H1 (cell line): ENCODE results near the gene DOCK10. TPM values are rescaled to one million over a fixed set of nuclear protein-coding genes. Genes with fewer than 3 reads are reported as not detected.

Source experiments
- CTCF ChIA-PET: fragments of 300-600 bp; sonication (Branson Sonifier 250); formaldehyde crosslinking; loops from one replicate; lab custom pipeline; 2021; ENCODE audit not compliant: partially characterized antibody; lab: Charles Lee
- POLR2A ChIA-PET: fragments of 300-600 bp; sonication (Branson Sonifier 250); formaldehyde crosslinking; loops from one replicate; lab custom pipeline; 2021; ENCODE audit warnings: inconsistent platforms; ENCODE audit not compliant: partially characterized antibody; lab: Charles Lee
- DNase-seq, 2 experiments: peaks; one replicate each; pipeline versions ENCODE4 v3.0.0 to v3.0.0-alpha.2; 2010 to 2022; ENCODE audit warnings: low spot score in 2 of 2, low read depth in 1 of 2, mixed read lengths in 1 of 2
- FAIRE-seq: peaks from 2 replicates; lab custom pipeline; 2011; peaks lifted over from hg19 to GRCh38; lab: Jason Lieb, UNC
- H2AFZ ChIP-seq: 2 replicates; pipeline ENCODE4 v1.8.1; 2012; ENCODE audit warnings: low read length, inconsistent platforms
- H2AK5ac ChIP-seq: 2 replicates; pipeline ENCODE4 v1.6.1; 2013; ENCODE audit warnings: low read depth, low read length
- H2BK120ac ChIP-seq: replicated peaks from 2 replicates; pipeline ENCODE3; 2013; ENCODE audit warnings: low read depth, low read length, inconsistent platforms
- H2BK12ac ChIP-seq: 2 replicates; pipeline ENCODE4 v1.6.1; 2013; ENCODE audit warnings: low read depth, low read length
- H2BK15ac ChIP-seq: 2 replicates; pipeline ENCODE4 v1.6.1; 2013; ENCODE audit warnings: low read length
- H2BK20ac ChIP-seq: 2 replicates; pipeline ENCODE4 v1.6.1; 2013; ENCODE audit warnings: low read length
- H2BK5ac ChIP-seq: 2 replicates; pipeline ENCODE4 v1.6.1; 2013; ENCODE audit warnings: low read depth, low read length
- H3K14ac ChIP-seq: 2 replicates; pipeline ENCODE4 v1.6.1; 2013; ENCODE audit warnings: inconsistent platforms; ENCODE audit not compliant: insufficient read length
- H3K18ac ChIP-seq: 2 replicates; pipeline ENCODE4 v1.6.1; 2013; ENCODE audit warnings: low read length; ENCODE audit errors: extremely low read depth
- H3K23ac ChIP-seq: 2 replicates; pipeline ENCODE4 v1.6.1; 2013; ENCODE audit warnings: inconsistent platforms; ENCODE audit not compliant: insufficient read length
- H3K23me2 ChIP-seq: 2 replicates; pipeline ENCODE4 v1.6.1; 2013; ENCODE audit warnings: low read depth, low read length
- H3K27ac ChIP-seq: 2 replicates; pipeline ENCODE4 v1.6.1; 2011; ENCODE audit warnings: low read depth, low read length, inconsistent platforms
- H3K27me3 ChIP-seq, 4 experiments: replicated peaks in 1 of 4; 1 replicate in 1 of 4; 2 replicates in 3 of 4; pipeline versions ENCODE4 v1.6.1 to v1.8.1; 2011 to 2013; ENCODE audit warnings: low read length in 3 of 4, mild to moderate bottlenecking in 3 of 4, inconsistent platforms in 2 of 4, mixed read lengths in 2 of 4, moderate library complexity in 1 of 4; ENCODE audit not compliant: control insufficient read depth in 3 of 4, insufficient read depth in 3 of 4; ENCODE audit errors: extremely low read depth in 1 of 4
- H3K36me3 ChIP-seq, 4 experiments: 2 replicates each; pipeline versions ENCODE4 v1.6.1 to v1.8.1; 2011 to 2013; ENCODE audit warnings: mild to moderate bottlenecking in 4 of 4, low read length in 3 of 4, moderate library complexity in 2 of 4, control low read depth in 1 of 4, inconsistent platforms in 1 of 4; ENCODE audit not compliant: insufficient read depth in 4 of 4, control insufficient read depth in 2 of 4
- H3K4ac ChIP-seq: replicated peaks from 2 replicates; pipeline ENCODE3; 2013; ENCODE audit warnings: low read length, low read depth, mixed read lengths, inconsistent platforms; ENCODE audit not compliant: insufficient read length
- H3K4me1 ChIP-seq, 4 experiments: replicated peaks in 1 of 4; 1 replicate in 1 of 4; 2 replicates in 3 of 4; pipeline versions ENCODE4 v1.6.1 to v1.8.1; 2011 to 2013; ENCODE audit warnings: low read length in 3 of 4, inconsistent platforms in 2 of 4, mixed read lengths in 1 of 4; ENCODE audit not compliant: insufficient read depth in 4 of 4, control insufficient read depth in 3 of 4
- H3K4me2 ChIP-seq, 2 experiments: 2 replicates each; pipeline versions ENCODE4 v1.6.1 to v1.8.1; 2011 to 2013; ENCODE audit warnings: low read depth in 2 of 2, low read length in 2 of 2, control low read depth in 1 of 2, inconsistent platforms in 1 of 2, mild to moderate bottlenecking in 1 of 2; ENCODE audit not compliant: insufficient read depth in 1 of 2
- H3K4me3 ChIP-seq, 4 experiments: fragments of 200-600, 300-600 bp in 1 of 4; sonication (generic), shearing (Covaris generic), sonication (Bioruptor Twin) in 1 of 4; 2 replicates each; pipeline versions ENCODE4 v1.5.1 to v1.8.1; 2011 to 2016; ENCODE audit warnings: low read length in 4 of 4, low read depth in 3 of 4, control low read depth in 2 of 4, inconsistent platforms in 2 of 4, mild to moderate bottlenecking in 2 of 4, mixed read lengths in 1 of 4, moderate library complexity in 1 of 4; ENCODE audit not compliant: insufficient read depth in 2 of 4; ENCODE audit errors: extremely low read depth in 1 of 4
- H3K56ac ChIP-seq: replicated peaks from 2 replicates; pipeline ENCODE3; 2013; ENCODE audit warnings: low read depth, mild to moderate bottlenecking, mixed read lengths, low read length, inconsistent platforms; ENCODE audit not compliant: insufficient read length
- H3K79me1 ChIP-seq: 2 replicates; pipeline ENCODE4 v1.6.1; 2013; ENCODE audit warnings: low read depth, low read length, control low read depth
- H3K79me2 ChIP-seq, 2 experiments: 2 replicates each; pipeline versions ENCODE4 v1.6.1 to v1.8.1; 2012 to 2013; ENCODE audit warnings: low read length in 2 of 2, mild to moderate bottlenecking in 2 of 2, inconsistent platforms in 1 of 2; ENCODE audit not compliant: insufficient read depth in 2 of 2, control insufficient read depth in 1 of 2
- H3K9ac ChIP-seq, 4 experiments: replicated peaks in 1 of 4; 1 replicate in 1 of 4; 2 replicates in 3 of 4; pipeline versions ENCODE4 v1.6.1 to v1.8.1; 2011 to 2013; ENCODE audit warnings: low read depth in 3 of 4, low read length in 3 of 4, control low read depth in 2 of 4, mild to moderate bottlenecking in 2 of 4, moderate library complexity in 2 of 4, inconsistent platforms in 1 of 4; ENCODE audit errors: extremely low read depth in 1 of 4
- H3K9me3 ChIP-seq, 2 experiments: 2 replicates each; pipeline versions ENCODE4 v1.6.1 to v1.8.1; 2012 to 2013; ENCODE audit warnings: mild to moderate bottlenecking in 2 of 2, moderate library complexity in 2 of 2, control low read depth in 1 of 2, inconsistent platforms in 1 of 2, low read depth in 1 of 2, low read length in 1 of 2, mixed read lengths in 1 of 2; ENCODE audit not compliant: insufficient read depth in 2 of 2
- H4K20me1 ChIP-seq, 2 experiments: replicated peaks in 1 of 2; 2 replicates each; pipeline versions ENCODE3 to v1.8.1; 2011 to 2013; ENCODE audit warnings: inconsistent platforms in 2 of 2, low read length in 2 of 2, mild to moderate bottlenecking in 1 of 2; ENCODE audit not compliant: insufficient read depth in 2 of 2, control insufficient read depth in 1 of 2
- H4K5ac ChIP-seq: 2 replicates; pipeline ENCODE4 v1.6.1; 2013; ENCODE audit warnings: low read length, low read depth, mixed read lengths, inconsistent platforms; ENCODE audit not compliant: insufficient read length
- H4K8ac ChIP-seq: 2 replicates; pipeline ENCODE4 v1.8.0; 2013; ENCODE audit warnings: mild to moderate bottlenecking, moderate library complexity, low read length, inconsistent platforms; ENCODE audit not compliant: insufficient read depth; ENCODE audit errors: extremely low read depth
- H4K91ac ChIP-seq: replicated peaks from 2 replicates; pipeline ENCODE3; 2013; ENCODE audit warnings: low read length, mixed read lengths, inconsistent platforms; ENCODE audit not compliant: insufficient read length
- ASH2L ChIP-seq: fragments of 200-600, 300-600 bp; sonication (generic); IDR thresholded peaks from one replicate; pipeline ENCODE4 v1.7.1; 2017; ENCODE audit warnings: low read length
- BACH1 ChIP-seq: IDR thresholded peaks from 2 replicates; pipeline ENCODE4 v1.6.1; 2012; ENCODE audit warnings: low read length, improper control_type of control experiment
- CBX8 ChIP-seq: fragments of 300-800, 300-1000 bp; sonication (generic); IDR thresholded peaks from 2 replicates; pipeline ENCODE4 v1.7.1; 2016; ENCODE audit warnings: low read depth, low read length, borderline replicate concordance
- EP300 ChIP-seq, 2 experiments: IDR thresholded peaks; 1 replicate in 1 of 2; 2 replicates in 1 of 2; pipeline ENCODE4 v1.6.1; 2011 to 2012; ENCODE audit warnings: low read depth in 2 of 2, low read length in 2 of 2, mild to moderate bottlenecking in 2 of 2, borderline replicate concordance in 1 of 2, inconsistent platforms in 1 of 2, moderate library complexity in 1 of 2
- FOSL1 ChIP-seq: IDR thresholded peaks from 2 replicates; pipeline ENCODE4 v1.6.1; 2011; ENCODE audit warnings: mild to moderate bottlenecking, low read depth, low read length, moderate library complexity; ENCODE audit not compliant: insufficient read depth
- GABPA ChIP-seq: IDR thresholded peaks from 2 replicates; pipeline ENCODE4 v1.6.1; 2011; ENCODE audit warnings: mild to moderate bottlenecking, low read length, moderate library complexity, borderline replicate concordance; ENCODE audit not compliant: insufficient read depth
- HDAC6 ChIP-seq: IDR thresholded peaks from one replicate; pipeline ENCODE4 v1.7.1; 2012; ENCODE audit warnings: low read depth, mild to moderate bottlenecking, inconsistent platforms, low read length, moderate library complexity
- KDM4A ChIP-seq: IDR thresholded peaks from one replicate; pipeline ENCODE4 v1.7.1; 2012; ENCODE audit warnings: low read depth, mild to moderate bottlenecking, moderate library complexity, low read length, inconsistent platforms; ENCODE audit not compliant: severe bottlenecking
- MAFK ChIP-seq: IDR thresholded peaks from 2 replicates; pipeline ENCODE4 v1.6.1; 2012; ENCODE audit warnings: low read depth, mild to moderate bottlenecking, improper control_type of control experiment, low read length
- SIN3A ChIP-seq, 2 experiments: IDR thresholded peaks in 1 of 2; conservative IDR thresholded peaks in 1 of 2; 2 replicates each; pipeline ENCODE4 v1.6.1; 2011 to 2012; ENCODE audit warnings: low read length in 2 of 2, improper control_type of control experiment in 1 of 2, low read depth in 1 of 2, mild to moderate bottlenecking in 1 of 2
- SP1 ChIP-seq: IDR thresholded peaks from 2 replicates; pipeline ENCODE4 v1.6.1; 2011; ENCODE audit warnings: low read depth, low read length
- SUZ12 ChIP-seq: fragments of 200-600 bp; sonication (generic); IDR thresholded peaks from 2 replicates; pipeline ENCODE4 v1.6.1; 2012; ENCODE audit warnings: mild to moderate bottlenecking, inconsistent platforms, low read length, moderate library complexity, mixed read lengths
- WGBS, 2 experiments: shearing (Covaris generic) in 1 of 2; methylation state at CpG; one replicate each; pipeline versions ENCODE4 v1.1.6 to v1.1.7; 2013 to 2015; ENCODE audit warnings: low lambda C conversion rate in 2 of 2, mixed read lengths in 2 of 2, inconsistent platforms in 1 of 2, low coverage in 1 of 2, missing lambda C conversion rate in 1 of 2; ENCODE audit not compliant: insufficient replicate concordance in 2 of 2, insufficient coverage in 1 of 2, insufficient read length in 1 of 2; ENCODE audit errors: extremely low coverage in 1 of 2, missing lambda C conversion rate in 1 of 2; 5-methylcytosine and 5-hydroxymethylcytosine counted together
- polyA plus RNA-seq, 7 experiments: library from polyadenylated mRNA; depleted of rRNA in 3 of 7; stranded (reverse) in 5 of 7; unstranded in 2 of 7; fragments of >200 nt in 5 of 7; fragments of 200-250 nt in 2 of 7; gene quantifications; 1 replicate in 5 of 7; 2 replicates in 1 of 7; 4 replicates in 1 of 7; pipeline versions ENCODE4 v1.2.1 to v1.2.3, GENCODE V29; 2011 to 2013; ENCODE audit warnings: missing spikeins in 2 of 7, mixed read lengths in 2 of 7
- total RNA-seq: library from RNA; stranded (reverse); fragmentation: NEBNext Ultra II Directional; extraction: Animal tissue kit (Norgen Biotek cat#: 25700); gene quantifications from 2 replicates; pipeline ENCODE4 v1.2.1, GENCODE V29; 2021
- TF ChIP-seq, protein P1 (sequence below): IDR thresholded peaks from 2 replicates; pipeline ENCODE4 v1.6.1; 2012; ENCODE audit warnings: inconsistent platforms

Gene DOCK10
- total and polyA plus RNA-seq, 2 of the 8 experiments (the other 6 are each of a cell fraction or from before 2014, with no cell fraction given), result 0.33 to 1.6 TPM

- Histone ChIP-seq H2AK5ac (no peak overlapping the region), H4K20me1 (no peaks in the 10 kb centered on the region), H3K56ac (no peak overlapping the region), H3K79me1 (no peaks in the 10 kb centered on the region), H3K27me3 (no peaks in the 10 kb centered on the region), H3K4ac (no peak overlapping the region), H3K4me2 (no peak overlapping the region), H3K4me3 (no peak overlapping the region), H3K9me3 (no peaks in the 10 kb centered on the region), H4K91ac (no peak overlapping the region), H3K23me2 (no peaks in the 10 kb centered on the region), H3K4me1 (peaks cover 2 to 11% (median 9%) of the 10 kb centered on the region in 4 experiments; a peak in 5 of 7 replicates), H2BK120ac (no peak overlapping the region), H2BK15ac (no peak overlapping the region), H4K8ac (no peak overlapping the region), H3K23ac (no peak overlapping the region), H4K5ac (no peak overlapping the region), H3K18ac (no peak overlapping the region), H2BK12ac (no peak overlapping the region), H3K9ac (no peak overlapping the region), H3K79me2 (no peaks in the 10 kb centered on the region), H3K36me3 (no peaks in the 10 kb centered on the region), H3K27ac (no peak overlapping the region), H2BK5ac (no peak overlapping the region), H3K14ac (no peak overlapping the region), H2BK20ac (no peak overlapping the region), H2AFZ (no peak overlapping the region)
- FAIRE-seq (no peak), DNase-seq (no peak)
- ChIA-PET CTCF (interaction anchor here (1.5 to 1.6 kb wide), 2 partner anchors 13 to 58 kb away, joined by 3 to 6 read pairs; no protein-coding TSS in a partner anchor), POLR2A (no interaction called here)
- WGBS, 2 experiments, result 93% methylated on average over 3 of the region's 3 CpGs; no CpG with 5 or more reads in 1 of the 2 experiments
- TF ChIP-seq SP1 (no peak), ASH2L (no peak), MAFK (no peak), KDM4A (no peak), GABPA (no peak), SUZ12 (no peak), CBX8 (no peak), SIN3A (conservative IDR thresholded peaks at IDR 0.05 in 1 of 2, IDR thresholded peaks at IDR 0.05 in 1 of 2; ENCODE audit: low read depth in 1 of 2, low read length in 2 of 2) (no peak), EP300 (IDR thresholded peaks at IDR 0.05; ENCODE audit: borderline replicate concordance in 1 of 2, low read depth in 2 of 2, low read length in 2 of 2) (no peak), FOSL1 (no peak), BACH1 (no peak), HDAC6 (no peak)
- TF ChIP-seq, protein P1, sequence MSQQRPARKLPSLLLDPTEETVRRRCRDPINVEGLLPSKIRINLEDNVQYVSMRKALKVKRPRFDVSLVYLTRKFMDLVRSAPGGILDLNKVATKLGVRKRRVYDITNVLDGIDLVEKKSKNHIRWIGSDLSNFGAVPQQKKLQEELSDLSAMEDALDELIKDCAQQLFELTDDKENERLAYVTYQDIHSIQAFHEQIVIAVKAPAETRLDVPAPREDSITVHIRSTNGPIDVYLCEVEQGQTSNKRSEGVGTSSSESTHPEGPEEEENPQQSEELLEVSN, result no peak
Observed at GRCh38 chr2:224940618-224941017, 101.7 kb downstream of the DOCK10 start.
